ENCODE data around the gene RBM47.

RBM47 gene

GRCh38 chr4:40601641-40602040 lies 28.0 kb downstream of the RBM47 start:
- TF ChIP-seq TAF1 (IDR thresholded peaks at IDR 0.05; ENCODE audit: low read depth) (no peak), ZBTB7A (IDR thresholded peaks at IDR 0.05; ENCODE audit: low read depth) (no peak), USF1 (IDR thresholded peaks at IDR 0.05) (no peak), YY1 (IDR thresholded peaks at IDR 0.05; ENCODE audit: low read depth) (no peak), REST (IDR thresholded peaks at IDR 0.05; ENCODE audit: low read depth) (no peak), EGR1 (IDR thresholded peaks at IDR 0.05) (no peak), CEBPB (IDR thresholded peaks at IDR 0.05) (no peak), NFIC (IDR thresholded peaks at IDR 0.05) (no peak), TCF12 (IDR thresholded peaks at IDR 0.05; ENCODE audit: low read depth) (no peak)

GRCh38 chr4:40600850-40601249 lies 28.8 kb downstream of the RBM47 start:
- TF ChIP-seq USF1 (IDR thresholded peaks at IDR 0.05) (no peak), CREB1 (IDR thresholded peaks at IDR 0.05; ENCODE audit: low read depth) (no peak), EGR1 (IDR thresholded peaks at IDR 0.05) (no peak), YY1 (IDR thresholded peaks at IDR 0.05; ENCODE audit: low read depth) (no peak), NFIC (IDR thresholded peaks at IDR 0.05) (no peak), RAD21 (IDR thresholded peaks at IDR 0.05; ENCODE audit: low read depth) (no peak), TCF12 (IDR thresholded peaks at IDR 0.05; ENCODE audit: low read depth) (no peak), TEAD4 (IDR thresholded peaks at IDR 0.05) (no peak), REST (IDR thresholded peaks at IDR 0.05; ENCODE audit: low read depth) (no peak), TAF1 (IDR thresholded peaks at IDR 0.05; ENCODE audit: low read depth) (no peak), EP300 (IDR thresholded peaks at IDR 0.05; ENCODE audit: borderline replicate concordance) (no peak), FOXM1 (IDR thresholded peaks at IDR 0.05; ENCODE audit: borderline replicate concordance, low read depth) (no peak), CEBPB (IDR thresholded peaks at IDR 0.05) (no peak), ZBTB7A (IDR thresholded peaks at IDR 0.05; ENCODE audit: low read depth) (no peak), MAX (IDR thresholded peaks at IDR 0.05) (no peak)

GRCh38 chr4:40599431-40599830 lies 30.2 kb downstream of the RBM47 start:
- TF ChIP-seq MAX (IDR thresholded peaks at IDR 0.05) (no peak), YY1 (IDR thresholded peaks at IDR 0.05; ENCODE audit: low read depth) (no peak), CEBPB (IDR thresholded peaks at IDR 0.05) (no peak), EP300 (IDR thresholded peaks at IDR 0.05; ENCODE audit: borderline replicate concordance) (no peak), REST (IDR thresholded peaks at IDR 0.05; ENCODE audit: low read depth) (no peak), ZBTB7A (IDR thresholded peaks at IDR 0.05; ENCODE audit: low read depth) (no peak), RAD21 (IDR thresholded peaks at IDR 0.05; ENCODE audit: low read depth) (no peak), NFIC (IDR thresholded peaks at IDR 0.05) (no peak), TCF12 (IDR thresholded peaks at IDR 0.05; ENCODE audit: low read depth) (no peak), TAF1 (IDR thresholded peaks at IDR 0.05; ENCODE audit: low read depth) (no peak), EGR1 (IDR thresholded peaks at IDR 0.05) (no peak)

- TF ChIP-seq TEAD4 (IDR thresholded peaks at IDR 0.05) (no peak), RAD21 (IDR thresholded peaks at IDR 0.05; ENCODE audit: low read depth) (no peak), EGR1 (IDR thresholded peaks at IDR 0.05) (no peak), MAX (IDR thresholded peaks at IDR 0.05) (no peak), ZBTB7A (IDR thresholded peaks at IDR 0.05; ENCODE audit: low read depth) (no peak), CREB1 (IDR thresholded peaks at IDR 0.05; ENCODE audit: low read depth) (no peak), USF1 (IDR thresholded peaks at IDR 0.05) (no peak), YY1 (IDR thresholded peaks at IDR 0.05; ENCODE audit: low read depth) (no peak), EP300 (IDR thresholded peaks at IDR 0.05; ENCODE audit: borderline replicate concordance) (no peak)
Measured at GRCh38 chr4:40596522-40596921, 33.1 kb downstream of the RBM47 start.
